ENCODE measurements around the gene FAM20A.

Gene FAM20A

DNA sequence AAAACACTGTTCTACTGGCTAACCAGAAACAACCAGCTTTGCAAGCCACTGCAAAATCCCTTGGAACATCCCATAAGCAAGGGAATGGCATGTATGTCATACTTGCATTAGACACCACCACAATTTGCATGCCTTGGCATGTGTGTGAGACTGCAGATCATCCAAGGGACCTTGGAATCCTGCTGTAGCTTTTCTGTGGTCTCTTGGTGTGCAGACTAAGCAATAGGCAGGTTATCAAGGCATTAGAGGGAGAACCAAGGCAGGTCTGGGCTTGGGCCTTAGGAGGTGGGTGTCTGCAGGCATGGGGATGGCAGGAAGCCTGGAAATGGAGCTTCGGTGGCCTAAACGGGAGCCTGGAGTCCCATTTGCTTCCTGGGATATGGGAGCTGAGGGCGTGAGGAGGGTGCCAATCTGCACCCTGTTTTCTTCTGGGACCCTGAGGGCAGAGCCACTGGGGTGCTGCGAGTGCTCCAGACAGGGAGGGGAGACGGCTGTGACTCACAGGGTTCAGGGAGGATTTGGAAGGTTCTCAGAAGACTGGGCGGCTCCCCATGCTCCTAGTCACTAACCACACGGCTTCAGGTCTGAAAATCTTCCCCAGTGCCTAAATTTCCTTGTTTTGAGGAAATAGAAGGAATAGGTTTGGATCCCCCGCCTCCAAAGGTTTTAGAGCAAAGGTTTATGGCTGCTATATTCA is 36.6 kb downstream of the FAM20A start:
- TF ChIP-seq ZNF623 (tag by site-specific recombination; IDR thresholded peaks at IDR 0.05) (no peak), ZNF548 (tag by site-specific recombination; IDR thresholded peaks at IDR 0.05) (no peak), ZNF621 (tag by site-specific recombination; IDR thresholded peaks at IDR 0.05) (no peak), ZNF157 (tag by site-specific recombination; IDR thresholded peaks at IDR 0.05) (no peak), ZNF341 (tag by site-specific recombination; IDR thresholded peaks at IDR 0.05; ENCODE audit: low read depth) (no peak), ZNF776 (tag by site-specific recombination; IDR thresholded peaks at IDR 0.05; ENCODE audit: borderline replicate concordance) (no peak), ZSCAN16 (tag by site-specific recombination; IDR thresholded peaks at IDR 0.05) (no peak)
- TF ChIP-seq, protein P1, sequence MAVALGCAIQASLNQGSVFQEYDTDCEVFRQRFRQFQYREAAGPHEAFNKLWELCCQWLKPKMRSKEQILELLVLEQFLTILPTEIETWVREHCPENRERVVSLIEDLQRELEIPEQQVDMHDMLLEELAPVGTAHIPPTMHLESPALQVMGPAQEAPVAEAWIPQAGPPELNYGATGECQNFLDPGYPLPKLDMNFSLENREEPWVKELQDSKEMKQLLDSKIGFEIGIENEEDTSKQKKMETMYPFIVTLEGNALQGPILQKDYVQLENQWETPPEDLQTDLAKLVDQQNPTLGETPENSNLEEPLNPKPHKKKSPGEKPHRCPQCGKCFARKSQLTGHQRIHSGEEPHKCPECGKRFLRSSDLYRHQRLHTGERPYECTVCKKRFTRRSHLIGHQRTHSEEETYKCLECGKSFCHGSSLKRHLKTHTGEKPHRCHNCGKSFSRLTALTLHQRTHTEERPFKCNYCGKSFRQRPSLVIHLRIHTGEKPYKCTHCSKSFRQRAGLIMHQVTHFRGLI (tag by site-specific recombination; IDR thresholded peaks at IDR 0.05), result no peak
- no peak overlapping the region for H3K4me3 ChIP-seq (ENCODE audit: low read depth, low read length)
- no peaks in the 10 kb centered on the region for H3K9me3 ChIP-seq (ENCODE audit: control insufficient read depth, insufficient read depth, low read depth, low read length)
- ChIA-PET POLR2A (no interaction called here), CTCF (interaction anchor here (1.0 kb wide), 1 partner anchor 30 kb away, joined by 4 read pairs; no protein-coding TSS in a partner anchor)
- no peaks in the 10 kb centered on the region for H3K4me1 ChIP-seq (ENCODE audit: control insufficient read depth, insufficient read depth, low read length)
- no peaks in the 10 kb centered on the region for H3K36me3 ChIP-seq (ENCODE audit: control insufficient read depth in 2 of 2, insufficient read depth in 1 of 2, low read length in 2 of 2)
- H3K27ac ChIP-seq (ENCODE audit: extremely low read depth, low read depth, low read length), result no peak overlapping the region

DNA sequence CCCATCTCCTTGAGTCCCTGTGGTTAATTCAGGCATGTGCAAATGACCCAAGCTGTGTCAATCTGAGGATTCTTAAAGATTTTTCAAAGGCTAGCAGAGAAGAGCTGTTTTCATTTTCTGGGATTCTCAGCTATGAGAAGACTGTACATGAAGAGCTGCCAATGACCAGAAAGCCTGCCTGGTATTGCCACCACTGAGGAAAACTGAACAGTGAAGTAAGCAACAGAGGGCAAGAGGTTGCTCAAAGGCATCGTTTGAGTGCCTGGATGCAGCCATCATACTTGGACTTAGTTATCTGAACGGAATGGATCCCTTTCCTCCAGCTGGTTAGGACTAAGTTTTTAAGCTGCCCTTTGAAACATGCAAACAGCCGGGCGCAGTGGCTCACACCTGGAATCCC is 38.4 kb downstream of the FAM20A start:
- TF ChIP-seq ZNF791 (tag by site-specific recombination; IDR thresholded peaks at IDR 0.05) (no peak), ZNF132 (tag by site-specific recombination; IDR thresholded peaks at IDR 0.05; ENCODE audit: borderline replicate concordance) (no peak), ZNF433 (tag by site-specific recombination; IDR thresholded peaks at IDR 0.05; ENCODE audit: low read depth) (no peak), ZNF169 (tag by site-specific recombination; IDR thresholded peaks at IDR 0.05) (no peak), ZNF830 (tag by site-specific recombination; IDR thresholded peaks at IDR 0.05; ENCODE audit: low read depth) (no peak), ZNF624 (tag by site-specific recombination; IDR thresholded peaks at IDR 0.05) (no peak)
- TF ChIP-seq, protein P2, sequence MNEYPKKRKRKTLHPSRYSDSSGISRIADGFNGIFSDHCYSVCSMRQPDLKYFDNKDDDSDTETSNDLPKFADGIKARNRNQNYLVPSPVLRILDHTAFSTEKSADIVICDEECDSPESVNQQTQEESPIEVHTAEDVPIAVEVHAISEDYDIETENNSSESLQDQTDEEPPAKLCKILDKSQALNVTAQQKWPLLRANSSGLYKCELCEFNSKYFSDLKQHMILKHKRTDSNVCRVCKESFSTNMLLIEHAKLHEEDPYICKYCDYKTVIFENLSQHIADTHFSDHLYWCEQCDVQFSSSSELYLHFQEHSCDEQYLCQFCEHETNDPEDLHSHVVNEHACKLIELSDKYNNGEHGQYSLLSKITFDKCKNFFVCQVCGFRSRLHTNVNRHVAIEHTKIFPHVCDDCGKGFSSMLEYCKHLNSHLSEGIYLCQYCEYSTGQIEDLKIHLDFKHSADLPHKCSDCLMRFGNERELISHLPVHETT (tag by site-specific recombination; IDR thresholded peaks at IDR 0.05), result no peak
- CTCF ChIA-PET, result interaction anchor here (0.5 kb wide), 1 partner anchor 109 kb away, joined by 3 read pairs; no protein-coding TSS in a partner anchor
- Histone ChIP-seq H3K36me3 (ENCODE audit: control insufficient read depth in 2 of 2, insufficient read depth in 1 of 2, low read length in 2 of 2) (no peaks in the 10 kb centered on the region), H3K9me3 (ENCODE audit: control insufficient read depth, insufficient read depth, low read depth, low read length) (no peaks in the 10 kb centered on the region), H3K4me1 (ENCODE audit: control insufficient read depth, insufficient read depth, low read length) (no peaks in the 10 kb centered on the region), H3K4me3 (ENCODE audit: low read depth, low read length) (no peak overlapping the region), H3K27ac (ENCODE audit: extremely low read depth, low read depth, low read length) (no peak overlapping the region)
- POLR2A ChIA-PET, result no interaction called here

DNA sequence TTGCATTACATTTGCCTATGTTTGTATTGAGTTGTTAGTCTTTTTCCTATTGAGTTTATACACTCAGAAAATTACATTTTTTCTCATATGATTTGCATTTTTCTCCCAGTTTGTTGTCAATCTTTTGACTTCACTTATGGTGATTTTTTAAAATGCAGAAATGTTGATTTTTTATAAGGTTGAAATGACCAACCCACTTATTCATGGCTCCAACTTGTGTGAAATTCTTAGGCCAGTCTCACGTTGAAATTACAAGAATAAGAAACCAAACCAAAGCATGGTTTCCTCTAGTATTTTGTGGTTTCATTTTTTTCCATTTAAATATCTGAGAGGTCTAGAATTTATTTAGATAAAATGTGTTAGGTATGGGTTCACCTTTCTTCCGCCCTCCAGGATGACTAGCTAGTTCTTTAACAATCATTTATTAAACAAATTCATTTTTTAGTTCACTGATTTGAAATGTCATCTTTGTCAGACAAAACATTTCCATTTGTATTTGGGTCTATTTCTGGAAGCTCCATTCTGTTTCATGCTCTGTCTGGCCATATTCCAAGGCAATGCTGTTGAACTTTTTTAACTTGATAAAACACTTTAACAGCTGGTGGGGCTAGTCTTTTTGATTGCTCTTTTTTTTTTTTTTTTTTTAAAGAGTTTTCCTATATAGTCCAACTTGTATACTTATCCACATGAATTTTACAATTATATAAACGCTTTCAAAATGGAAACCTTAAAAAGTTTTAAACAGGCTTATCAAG is 40.0 kb downstream of the FAM20A start:
- ChIA-PET CTCF (interaction anchor here (0.6 kb wide), 1 partner anchor 92 kb away, joined by 3 read pairs; no protein-coding TSS in a partner anchor), POLR2A (no interaction called here)
- H3K27ac ChIP-seq (ENCODE audit: extremely low read depth, low read depth, low read length), result no peak overlapping the region
- H3K4me1 ChIP-seq (ENCODE audit: control insufficient read depth, insufficient read depth, low read length), result no peaks in the 10 kb centered on the region
- H3K4me3 ChIP-seq (ENCODE audit: low read depth, low read length), result no peak overlapping the region
- H3K36me3 ChIP-seq (ENCODE audit: control insufficient read depth in 2 of 2, insufficient read depth in 1 of 2, low read length in 2 of 2), result no peaks in the 10 kb centered on the region
- no peaks in the 10 kb centered on the region for H3K9me3 ChIP-seq (ENCODE audit: control insufficient read depth, insufficient read depth, low read depth, low read length)
- TF ChIP-seq, protein P3, sequence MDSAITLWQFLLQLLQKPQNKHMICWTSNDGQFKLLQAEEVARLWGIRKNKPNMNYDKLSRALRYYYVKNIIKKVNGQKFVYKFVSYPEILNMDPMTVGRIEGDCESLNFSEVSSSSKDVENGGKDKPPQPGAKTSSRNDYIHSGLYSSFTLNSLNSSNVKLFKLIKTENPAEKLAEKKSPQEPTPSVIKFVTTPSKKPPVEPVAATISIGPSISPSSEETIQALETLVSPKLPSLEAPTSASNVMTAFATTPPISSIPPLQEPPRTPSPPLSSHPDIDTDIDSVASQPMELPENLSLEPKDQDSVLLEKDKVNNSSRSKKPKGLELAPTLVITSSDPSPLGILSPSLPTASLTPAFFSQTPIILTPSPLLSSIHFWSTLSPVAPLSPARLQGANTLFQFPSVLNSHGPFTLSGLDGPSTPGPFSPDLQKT (IDR thresholded peaks at IDR 0.05; ENCODE audit: borderline replicate concordance, low read depth, low read length), result no peak
- TF ChIP-seq ZNF596 (tag by site-specific recombination; IDR thresholded peaks at IDR 0.05) (no peak), ZNF16 (tag by site-specific recombination; IDR thresholded peaks at IDR 0.05; ENCODE audit: low read depth) (no peak), ZNF140 (tag by site-specific recombination; IDR thresholded peaks at IDR 0.05) (no peak), ZNF585B (tag by site-specific recombination; IDR thresholded peaks at IDR 0.05) (no peak), ZNF654 (tag by site-specific recombination; IDR thresholded peaks at IDR 0.05; ENCODE audit: low read depth) (no peak), KLF1 (tag by site-specific recombination; IDR thresholded peaks at IDR 0.05) (no peak), ZNF510 (tag by site-specific recombination; IDR thresholded peaks at IDR 0.05; ENCODE audit: insufficient replicate concordance) (no peak), ZNF777 (tag by site-specific recombination; IDR thresholded peaks at IDR 0.05; ENCODE audit: borderline replicate concordance) (no peak), ZNF473 (tag by site-specific recombination; IDR thresholded peaks at IDR 0.05) (no peak), ZNF266 (tag by site-specific recombination; IDR thresholded peaks at IDR 0.05; ENCODE audit: low read depth) (no peak)
- TF ChIP-seq, protein P4, sequence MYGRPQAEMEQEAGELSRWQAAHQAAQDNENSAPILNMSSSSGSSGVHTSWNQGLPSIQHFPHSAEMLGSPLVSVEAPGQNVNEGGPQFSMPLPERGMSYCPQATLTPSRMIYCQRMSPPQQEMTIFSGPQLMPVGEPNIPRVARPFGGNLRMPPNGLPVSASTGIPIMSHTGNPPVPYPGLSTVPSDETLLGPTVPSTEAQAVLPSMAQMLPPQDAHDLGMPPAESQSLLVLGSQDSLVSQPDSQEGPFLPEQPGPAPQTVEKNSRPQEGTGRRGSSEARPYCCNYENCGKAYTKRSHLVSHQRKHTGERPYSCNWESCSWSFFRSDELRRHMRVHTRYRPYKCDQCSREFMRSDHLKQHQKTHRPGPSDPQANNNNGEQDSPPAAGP (tag by site-specific recombination; IDR thresholded peaks at IDR 0.05), result no peak

All from HEK293 (cell line).